GM12865 (cell line): ENCODE data around the gene VMP1.

Experiments
- DNase-seq: peaks from one replicate; pipeline ENCODE4 v3.0.0; 2010; ENCODE audit warnings: low read depth
- H3K4me3 ChIP-seq: 2 replicates; pipeline ENCODE4 v1.5.1; 2011; ENCODE audit warnings: mild to moderate bottlenecking, low read depth, low read length, control low read depth
- TF ChIP-seq, protein P1 (sequence below): IDR thresholded peaks from 2 replicates; pipeline ENCODE4 v1.5.1; 2011; ENCODE audit warnings: low read length, control low read depth, low read depth, inconsistent platforms; ENCODE audit not compliant: insufficient read depth; ENCODE audit errors: missing control alignments

VMP1 gene

DNA sequence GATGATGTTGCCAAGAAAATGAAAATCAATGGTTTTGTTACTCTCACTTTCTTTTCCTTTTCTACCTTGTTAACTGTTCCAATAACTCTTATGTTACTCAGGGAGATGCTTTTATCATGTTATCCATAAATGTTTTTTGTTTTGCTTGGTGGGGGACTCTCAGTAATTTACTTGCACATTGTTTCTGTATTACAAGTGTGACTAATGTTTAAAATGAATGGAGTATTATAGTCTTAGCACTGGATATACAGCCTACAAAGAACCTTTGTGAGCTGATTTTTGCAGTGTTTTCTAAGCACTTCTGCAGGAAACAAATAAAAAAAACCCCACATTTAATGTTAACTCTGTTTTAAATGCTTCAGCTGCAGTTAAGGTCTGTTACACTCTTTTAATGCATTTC lies 12.1 kb downstream of the VMP1 start:
- DNase-seq, result no peak
- TF ChIP-seq, protein P1, sequence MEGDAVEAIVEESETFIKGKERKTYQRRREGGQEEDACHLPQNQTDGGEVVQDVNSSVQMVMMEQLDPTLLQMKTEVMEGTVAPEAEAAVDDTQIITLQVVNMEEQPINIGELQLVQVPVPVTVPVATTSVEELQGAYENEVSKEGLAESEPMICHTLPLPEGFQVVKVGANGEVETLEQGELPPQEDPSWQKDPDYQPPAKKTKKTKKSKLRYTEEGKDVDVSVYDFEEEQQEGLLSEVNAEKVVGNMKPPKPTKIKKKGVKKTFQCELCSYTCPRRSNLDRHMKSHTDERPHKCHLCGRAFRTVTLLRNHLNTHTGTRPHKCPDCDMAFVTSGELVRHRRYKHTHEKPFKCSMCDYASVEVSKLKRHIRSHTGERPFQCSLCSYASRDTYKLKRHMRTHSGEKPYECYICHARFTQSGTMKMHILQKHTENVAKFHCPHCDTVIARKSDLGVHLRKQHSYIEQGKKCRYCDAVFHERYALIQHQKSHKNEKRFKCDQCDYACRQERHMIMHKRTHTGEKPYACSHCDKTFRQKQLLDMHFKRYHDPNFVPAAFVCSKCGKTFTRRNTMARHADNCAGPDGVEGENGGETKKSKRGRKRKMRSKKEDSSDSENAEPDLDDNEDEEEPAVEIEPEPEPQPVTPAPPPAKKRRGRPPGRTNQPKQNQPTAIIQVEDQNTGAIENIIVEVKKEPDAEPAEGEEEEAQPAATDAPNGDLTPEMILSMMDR, result no peak
- H3K4me3 ChIP-seq, result no peak overlapping the region

DNA sequence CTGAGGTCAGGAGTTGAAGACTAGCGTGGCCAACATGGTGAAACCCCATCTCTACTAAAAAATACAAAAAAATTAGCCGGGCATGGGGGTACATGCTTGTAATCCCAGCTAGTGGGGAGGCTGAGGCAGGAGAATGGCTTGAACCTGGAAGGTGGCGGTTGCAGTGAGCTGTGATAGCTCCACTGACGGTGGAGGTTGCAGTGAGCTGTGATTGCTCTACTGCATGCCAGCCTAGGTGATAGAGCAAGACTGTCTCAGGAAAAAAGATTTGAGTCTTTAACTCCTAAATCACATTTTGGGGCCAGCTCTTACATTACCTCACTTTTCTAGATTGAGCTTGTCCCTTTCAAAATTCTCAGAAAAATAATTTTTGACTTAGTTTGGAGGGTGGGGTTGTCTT lies 15.2 kb downstream of the VMP1 start:
- DNase-seq, result no peak
- TF ChIP-seq, protein P1, result no peak
- H3K4me3 ChIP-seq, result no peak overlapping the region

DNA sequence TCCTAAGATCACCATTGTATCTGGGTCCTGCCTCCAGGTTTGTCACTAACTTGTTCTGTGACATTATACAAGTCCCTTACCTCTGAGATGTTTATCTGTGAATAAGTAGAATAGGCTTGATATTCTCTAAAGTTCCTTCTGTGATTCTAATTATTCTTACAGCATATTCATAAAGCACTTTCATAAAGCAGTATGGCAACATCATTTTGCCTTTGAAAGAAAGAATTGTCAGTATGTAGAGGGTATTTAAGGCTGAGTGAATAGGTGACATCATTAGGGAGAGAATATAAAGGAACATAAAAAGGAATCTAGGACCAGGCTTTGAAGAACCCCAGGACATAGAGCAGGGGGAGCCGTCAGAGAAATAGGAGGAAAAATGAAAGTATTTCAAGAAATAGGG lies 15.6 kb downstream of the VMP1 start:
- TF ChIP-seq, protein P1, result no peak
- H3K4me3 ChIP-seq, result no peak overlapping the region
- DNase-seq, result no peak

DNA sequence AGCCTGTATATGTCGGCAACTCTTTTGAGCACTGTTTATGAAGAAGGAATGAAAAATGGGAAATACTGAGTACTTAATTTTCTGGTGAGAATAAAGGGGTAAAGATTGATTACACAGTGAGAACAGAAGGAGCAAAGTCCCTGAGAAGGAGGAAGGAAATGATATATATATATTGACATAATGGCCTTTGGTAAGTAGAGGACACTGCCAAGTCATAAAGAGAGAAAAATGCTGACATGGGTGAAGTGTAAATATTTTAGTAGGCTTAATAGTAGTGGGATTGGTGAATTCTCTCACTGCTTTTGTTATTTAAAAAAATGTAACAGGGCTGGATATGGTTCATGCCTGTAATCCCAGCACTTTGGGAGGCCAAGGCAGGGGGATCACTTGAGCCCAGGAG lies 16.2 kb downstream of the VMP1 start:
- TF ChIP-seq, protein P1, result no peak
- no peak for DNase-seq
- H3K4me3 ChIP-seq, result no peak overlapping the region

DNA sequence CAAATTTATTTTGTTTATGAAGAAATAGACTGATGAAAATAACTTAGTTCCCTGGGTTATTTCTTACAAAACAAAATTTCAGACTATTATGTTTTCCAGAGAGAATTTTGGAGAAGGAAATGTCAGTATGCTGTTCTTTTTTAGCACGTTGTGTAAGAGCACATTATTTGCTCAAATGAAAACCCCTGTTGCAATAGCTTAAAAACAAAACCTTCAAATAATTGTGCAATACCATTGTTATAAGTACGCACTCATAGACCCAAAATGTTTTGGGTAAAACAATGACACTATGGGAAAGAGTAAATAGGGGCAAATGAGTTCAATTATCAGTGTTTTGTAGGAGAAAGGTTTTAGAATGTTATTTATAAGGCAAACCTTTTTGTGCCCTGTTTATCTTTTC lies 18.2 kb downstream of the VMP1 start:
- TF ChIP-seq, protein P1, result no peak
- H3K4me3 ChIP-seq, result no peak overlapping the region
- DNase-seq, result no peak

DNA sequence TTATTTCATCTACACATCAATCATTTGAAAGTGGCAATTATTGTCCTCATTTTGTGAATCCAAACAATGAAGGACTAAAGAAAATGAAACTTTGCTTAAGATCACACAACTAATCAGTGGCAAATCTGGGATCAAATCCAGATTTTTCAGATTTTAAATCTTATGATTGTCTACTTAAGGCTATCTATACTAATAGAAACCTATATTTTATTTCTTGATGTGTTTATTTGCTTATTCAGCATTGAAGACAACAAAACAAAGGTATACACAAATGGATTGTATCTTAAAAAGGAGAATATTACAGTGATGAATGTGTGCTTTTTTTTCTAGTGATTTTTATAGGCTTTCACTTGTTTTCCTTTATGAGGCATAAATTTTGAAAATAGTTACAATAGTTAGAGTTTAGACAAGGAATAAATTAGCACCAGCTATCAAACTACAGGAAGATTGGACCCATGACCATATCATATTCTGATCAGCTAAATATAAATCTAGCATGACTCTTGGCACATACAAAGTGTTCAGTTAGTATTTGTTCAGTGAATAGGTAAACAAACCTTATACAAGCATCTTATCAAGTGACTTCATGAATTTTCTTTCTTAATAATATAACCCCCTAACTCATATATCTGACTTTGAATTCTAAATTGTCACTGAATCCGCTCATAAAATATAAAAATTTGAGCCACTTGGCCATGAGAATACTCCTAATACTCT lies 20.5 kb downstream of the VMP1 start:
- no peak overlapping the region for H3K4me3 ChIP-seq
- no peak for DNase-seq
- TF ChIP-seq, protein P1, result no peak

DNA sequence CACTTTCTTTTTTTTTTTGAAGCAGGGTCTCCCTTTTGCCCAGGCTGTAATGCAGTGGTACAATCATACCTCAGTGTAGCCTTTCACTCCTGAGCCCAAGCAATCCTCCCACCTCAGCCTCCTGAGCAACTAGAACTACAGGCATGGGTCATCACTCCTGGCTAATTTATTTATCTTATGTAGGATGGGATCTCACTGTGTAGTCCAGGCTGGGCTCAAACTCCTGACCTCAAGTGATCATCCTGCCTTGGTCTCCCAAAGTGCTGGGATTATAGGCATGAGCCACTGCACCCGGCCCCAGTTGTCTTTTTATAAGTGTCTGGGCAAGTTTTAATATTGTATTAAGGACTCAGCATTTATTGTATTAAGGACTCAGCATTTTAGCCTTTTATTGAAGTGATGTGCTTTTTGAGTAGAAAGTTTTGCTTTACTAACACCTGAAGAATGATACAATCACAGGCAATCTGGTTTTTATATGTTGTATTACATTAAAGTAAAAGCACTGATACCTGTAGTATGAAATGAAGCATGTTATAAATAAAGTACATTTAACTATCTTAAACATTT lies 22.9 kb downstream of the VMP1 start:
- no peak for DNase-seq
- no peak overlapping the region for H3K4me3 ChIP-seq
- TF ChIP-seq, protein P1, result no peak
